Right renal pelvis (tissue), 4 donors: ENCODE results near the gene TSPEAR. TPM values are rescaled to one million over a fixed set of nuclear protein-coding genes. Genes with fewer than 3 reads are reported as not detected.
A peak's percentile ranks its signal among the peaks of the same experiment; 100 is the strongest.

Experiments
- DNase-seq, 4 donors: peaks; one replicate each; pipeline ENCODE4 v3.0.0-alpha.2; 2013; ENCODE audit warnings: low read depth in 4 of 4, low spot score in 3 of 4, missing footprints in 1 of 4
- polyA plus RNA-seq, 4 donors: library from polyadenylated mRNA; unstranded; fragments of 120-200 nt; gene quantifications; one replicate each; pipeline ENCODE4 v1.2.1, GENCODE V29; 2013; ENCODE audit not compliant: insufficient read length in 4 of 4

Gene TSPEAR
- polyA plus RNA-seq, 4 donors: 0.60 to 1.2 (median 0.82) TPM

DNA sequence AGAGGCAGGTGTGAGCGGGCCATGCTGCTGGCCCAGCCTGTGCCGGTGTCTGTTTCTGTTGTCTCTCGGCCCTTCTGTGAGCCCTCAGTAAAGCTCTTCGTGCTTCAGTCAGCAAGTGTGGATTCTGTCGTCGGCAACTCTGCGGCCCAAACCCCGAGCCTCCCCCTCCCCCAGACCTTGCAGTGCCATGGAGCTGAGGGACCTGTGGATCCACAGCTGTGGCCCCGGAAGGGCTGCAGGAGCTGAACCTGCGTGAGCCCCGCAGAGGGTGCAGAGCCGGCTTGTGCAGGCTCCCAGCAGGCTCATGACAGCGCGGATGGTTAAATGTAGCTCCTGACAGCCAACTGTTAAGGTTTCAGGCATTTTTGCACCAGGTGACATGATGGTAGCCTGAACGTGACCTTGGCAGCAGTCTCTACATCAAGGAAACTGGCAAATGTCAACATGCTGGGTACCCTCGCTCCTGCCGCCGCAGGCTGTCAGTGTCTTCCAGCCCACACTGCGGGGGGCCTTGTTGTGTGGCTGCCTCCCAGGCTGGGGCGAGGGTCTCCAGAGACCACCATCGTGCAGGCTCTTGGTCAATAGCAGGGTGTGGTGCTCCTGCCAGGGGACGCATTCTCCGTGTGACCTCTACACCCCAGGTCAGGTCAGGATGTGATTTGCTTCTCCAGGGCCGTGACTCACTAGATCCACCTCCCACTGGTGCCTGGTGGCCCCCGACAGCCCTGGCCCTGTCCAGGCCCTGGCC, 249.1 kb downstream of the TSPEAR start:
- DNase-seq: no peak

DNA sequence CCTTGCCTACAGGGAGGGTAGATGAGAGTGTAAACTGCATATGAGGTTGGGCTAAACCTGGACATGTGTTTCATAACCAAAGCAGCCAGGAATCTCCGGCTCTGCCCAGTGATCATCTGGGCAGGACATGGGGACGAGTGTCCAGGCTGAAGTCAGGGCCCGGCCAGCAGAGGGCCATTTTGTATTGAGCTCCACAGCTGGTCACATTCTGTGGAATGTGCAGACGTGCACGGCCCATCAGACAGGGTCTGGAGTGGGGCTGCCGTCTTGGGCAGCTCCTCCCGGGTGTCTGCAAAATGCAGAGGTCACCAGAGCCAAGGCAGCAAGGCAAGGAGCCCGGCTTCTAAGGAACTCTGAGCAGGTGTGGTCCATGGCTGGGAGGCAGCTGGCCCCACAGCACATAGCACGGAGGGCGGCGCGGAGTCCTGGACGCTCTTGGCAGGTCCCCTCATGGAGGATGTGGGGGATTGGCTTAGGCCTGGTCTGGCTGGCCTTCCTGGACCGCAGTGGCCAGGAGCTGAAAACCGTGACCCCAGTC, 249.8 kb downstream of the TSPEAR start:
- no peak for DNase-seq

GRCh38 chr21:44461005-44461404, 250.4 kb downstream of the TSPEAR start:
- DNase-seq: no peak

DNA sequence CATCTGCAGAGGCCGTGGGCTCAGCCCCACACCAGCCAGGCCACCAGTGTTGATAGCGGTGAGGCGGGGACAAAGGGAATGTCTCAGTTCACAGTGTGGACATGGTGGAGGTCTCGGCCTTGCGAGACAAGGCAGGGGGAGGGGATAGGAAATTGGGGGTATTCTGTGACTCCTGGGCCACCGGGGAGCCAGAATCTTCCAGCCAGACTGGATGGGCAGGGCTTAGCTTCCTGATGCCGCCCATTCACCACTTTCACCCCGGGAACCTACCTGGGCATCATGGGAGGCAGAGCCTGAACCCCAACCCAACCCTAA, 251.0 kb downstream of the TSPEAR start:
- DNase-seq: no peak

- DNase-seq: no peak
Measured at GRCh38 chr21:44459712-44460440, 251.5 kb downstream of the TSPEAR start.

- no peak for DNase-seq
Measured at GRCh38 chr21:44458971-44459711, 252.2 kb downstream of the TSPEAR start.

DNA sequence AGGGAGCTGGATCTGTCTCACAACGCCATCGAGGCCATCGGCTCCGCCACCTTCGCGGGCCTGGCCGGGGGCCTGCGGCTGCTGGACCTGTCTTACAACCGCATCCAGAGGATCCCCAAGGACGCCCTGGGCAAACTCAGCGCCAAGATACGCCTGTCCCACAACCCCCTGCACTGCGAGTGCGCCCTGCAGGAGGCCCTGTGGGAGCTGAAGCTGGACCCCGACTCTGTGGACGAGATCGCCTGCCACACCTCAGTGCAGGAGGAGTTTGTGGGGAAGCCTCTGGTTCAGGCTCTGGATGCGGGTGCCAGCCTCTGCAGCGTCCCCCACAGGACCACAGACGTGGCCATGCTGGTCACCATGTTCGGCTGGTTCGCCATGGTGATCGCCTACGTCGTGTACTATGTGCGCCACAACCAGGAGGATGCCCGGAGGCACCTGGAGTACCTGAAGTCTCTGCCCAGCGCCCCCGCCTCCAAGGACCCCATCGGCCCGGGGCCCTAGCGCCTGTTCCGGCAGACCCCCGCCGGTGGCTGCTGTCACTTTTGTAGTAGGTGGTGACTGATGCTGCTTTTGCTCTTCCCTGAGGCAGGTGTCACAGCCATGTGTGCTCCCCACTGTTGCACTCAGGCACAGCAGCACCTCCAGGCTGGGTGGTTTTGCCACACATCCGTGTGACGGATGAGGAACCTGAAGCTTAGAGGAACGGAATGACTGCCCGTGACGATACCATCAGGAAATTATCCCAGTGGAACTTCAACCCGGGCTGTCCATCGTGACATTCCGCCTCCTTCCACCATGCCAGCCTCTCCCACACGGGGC, 254.2 kb downstream of the TSPEAR start:
- DNase-seq: no peak

DNA sequence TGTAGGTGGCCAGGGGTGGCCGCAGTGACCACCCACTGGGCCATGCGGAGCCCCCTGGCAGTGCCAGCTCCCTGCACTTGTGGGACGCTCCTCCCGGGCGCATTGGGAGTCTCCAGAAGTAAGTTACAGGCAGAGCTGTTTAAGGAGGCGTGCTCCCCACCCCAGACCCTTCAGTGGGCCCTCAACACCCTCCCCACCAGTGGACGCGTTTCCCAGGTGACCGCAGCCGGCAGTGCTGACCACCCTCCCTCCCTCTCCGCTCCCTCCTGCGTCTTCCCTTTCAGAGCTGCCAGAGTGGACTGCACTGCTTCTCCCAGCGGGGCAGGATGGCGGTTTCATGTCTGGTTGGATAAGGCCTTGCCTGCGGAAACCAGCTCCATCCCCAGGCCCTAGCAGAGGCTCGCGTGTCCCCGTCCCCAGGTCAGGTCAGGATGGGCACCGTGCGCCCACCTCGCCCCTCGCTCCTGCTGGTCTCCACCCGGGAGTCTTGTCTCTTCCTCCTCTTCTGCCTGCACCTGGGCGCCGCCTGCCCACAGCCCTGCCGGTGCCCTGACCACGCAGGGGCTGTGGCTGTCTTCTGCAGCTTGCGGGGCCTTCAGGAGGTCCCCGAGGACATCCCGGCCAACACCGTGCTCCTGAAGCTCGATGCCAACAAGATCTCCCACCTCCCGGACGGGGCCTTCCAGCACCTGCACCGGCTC, 255.0 kb downstream of the TSPEAR start:
- no peak for DNase-seq

DNA sequence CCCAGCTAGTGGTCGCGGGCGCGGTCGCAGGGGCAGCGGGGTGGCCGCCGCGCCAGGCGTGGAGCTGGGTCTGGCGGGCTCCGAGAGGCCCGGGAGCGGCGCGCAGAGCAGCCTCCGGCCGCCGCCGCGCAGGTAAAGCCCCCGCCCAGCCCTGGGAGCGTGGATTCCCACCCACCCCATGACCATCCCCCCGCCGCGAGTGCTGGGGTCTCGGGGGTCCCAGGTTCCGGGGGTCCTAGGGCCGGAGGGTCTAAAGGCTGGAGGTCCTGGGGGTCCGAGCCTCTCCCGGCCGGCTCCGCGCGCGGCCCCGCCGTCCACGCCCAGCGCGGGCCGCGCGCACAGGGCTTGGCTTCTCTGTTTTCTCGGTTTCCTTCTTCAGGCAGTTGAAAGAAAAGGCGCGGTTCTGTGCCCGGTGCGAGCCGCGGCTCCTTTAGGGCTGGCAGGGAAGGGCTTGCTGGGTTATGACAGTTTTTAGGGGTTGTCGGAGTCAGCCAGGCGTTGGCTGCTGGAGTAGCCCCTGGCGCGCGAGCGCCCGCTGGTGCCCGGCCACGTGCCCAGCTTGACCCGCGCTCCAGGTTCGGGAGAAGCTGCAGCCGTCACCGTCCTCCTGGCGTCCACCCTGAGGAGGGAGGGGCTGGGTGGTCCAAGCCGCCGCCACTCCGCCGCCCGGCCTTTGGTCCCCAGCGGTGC, 255.7 kb downstream of the TSPEAR start:
- DNase-seq: no peak

GRCh38 chr21:44454747-44455523, 256.4 kb downstream of the TSPEAR start, which contains the start of gene LRRC3:
LRRC3 (plus strand) TSS chr21:44455510; CDS start chr21:44456645, 1,135 bp downstream.
- DNase-seq: peak in 3 of 4 donors; percentile 69 to 76 (median 69)

GRCh38 chr21:44454058-44454457, 257.3 kb downstream of the TSPEAR start:
- no peak for DNase-seq

- DNase-seq: no peak
Measured at GRCh38 chr21:44453120-44453519, 258.3 kb downstream of the TSPEAR start.

DNA sequence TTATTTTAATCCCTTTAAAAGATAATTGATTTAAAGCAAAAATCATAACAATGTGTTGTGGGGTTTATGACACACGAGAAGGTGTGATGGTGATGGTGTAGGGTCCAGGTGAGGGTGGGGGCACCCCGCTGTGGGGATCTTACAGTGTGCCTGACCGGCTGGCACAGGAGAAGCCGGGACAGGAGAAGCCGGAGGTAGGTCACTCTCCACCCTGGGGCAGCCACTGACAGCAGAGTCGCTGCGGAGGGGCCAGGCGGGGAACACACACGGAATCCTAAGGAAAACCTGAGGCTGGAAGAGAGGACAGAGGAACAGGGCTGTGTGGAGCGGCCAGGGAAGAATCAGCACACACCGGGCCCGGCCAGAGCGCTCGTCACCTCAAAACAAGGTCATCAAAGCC, 260.4 kb downstream of the TSPEAR start:
- no peak for DNase-seq

- DNase-seq: no peak
Measured at GRCh38 chr21:44450402-44450801, 261.0 kb downstream of the TSPEAR start.

GRCh38 chr21:44449473-44450363, 261.7 kb downstream of the TSPEAR start:
- DNase-seq: no peak

DNA sequence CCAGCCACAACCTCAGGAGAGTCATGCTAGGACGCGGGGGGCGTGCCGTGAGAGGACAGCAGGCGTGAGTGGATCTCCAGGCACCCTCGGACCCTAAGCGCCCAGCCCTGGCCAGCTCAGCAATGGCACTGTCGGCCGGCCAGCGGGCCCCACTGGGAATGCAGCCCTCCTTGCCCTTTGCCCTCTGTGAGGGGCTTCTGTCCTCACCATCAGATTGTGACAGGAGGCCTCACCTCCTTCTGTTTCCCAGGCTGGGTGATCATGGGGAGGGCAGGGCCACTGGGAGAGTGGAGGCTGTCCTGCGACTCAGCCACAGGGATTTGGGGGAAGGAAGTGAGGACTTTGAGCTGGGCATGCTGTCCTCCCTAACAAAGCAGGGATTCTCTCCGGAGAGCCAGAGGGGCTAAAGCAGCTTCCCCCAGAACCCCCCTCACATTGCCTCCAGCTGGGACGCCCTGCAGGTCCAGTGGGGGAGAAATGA, 262.7 kb downstream of the TSPEAR start:
- DNase-seq: no peak
